Activated naive CD8-positive, alpha-beta T cell treated with anti-CD3 and anti-CD28 coated beads, Interleukin-2, amount 10 ng/mL, durations not matched to agents 7 days and 5 days (primary cell): ENCODE measurements around the gene LMLN. TPM values are rescaled to one million over a fixed set of nuclear protein-coding genes. Genes with fewer than 3 reads are reported as not detected.
"Not testable (repeated sequence)": the region's sequence is repeated elsewhere in the genome, so short reads cannot be mapped to it uniquely, and the experiment has no call there.

Experiments
- ATAC-seq: fragments of 150-1000 bp; cut with Tn5 transposase; one replicate; pipeline ENCODE4 v1.10.0; 2021; ENCODE audit warnings: low read depth, moderate library complexity
- POLR2A ChIA-PET: fragments of 350-600 bp; sonication (Branson Sonifier 250); formaldehyde crosslinking; loops from one replicate; lab custom pipeline; 2021; ENCODE audit warnings: antibody characterized with exemption; lab: Charles Lee
- DNase-seq: peaks from one replicate; pipeline ENCODE4 v3.0.0; 2021
- H3K27ac Mint-ChIP-seq: one replicate; pipeline ENCODE4 v1.8.0; 2022; ENCODE audit warnings: mild to moderate bottlenecking, mixed read lengths
- H3K27me3 Mint-ChIP-seq: one replicate; pipeline ENCODE4 v1.8.0; 2022; ENCODE audit warnings: mild to moderate bottlenecking, moderate library complexity, mixed read lengths
- H3K36me3 Mint-ChIP-seq: one replicate; pipeline ENCODE4 v1.8.0; 2021; ENCODE audit warnings: mild to moderate bottlenecking, mixed read lengths
- H3K4me1 Mint-ChIP-seq: one replicate; pipeline ENCODE4 v1.8.0; 2021; ENCODE audit warnings: mixed read lengths
- H3K4me3 Mint-ChIP-seq: one replicate; pipeline ENCODE4 v1.8.0; 2022; ENCODE audit warnings: mild to moderate bottlenecking, moderate library complexity, mixed read lengths
- H3K9me3 Mint-ChIP-seq: one replicate; pipeline ENCODE4 v1.8.0; 2021; ENCODE audit warnings: mixed read lengths
- total RNA-seq, 2 experiments: library from RNA; stranded (reverse); gene quantifications; one replicate each; pipeline ENCODE4 v1.2.3, GENCODE V29; 2021

Gene LMLN, protein sequence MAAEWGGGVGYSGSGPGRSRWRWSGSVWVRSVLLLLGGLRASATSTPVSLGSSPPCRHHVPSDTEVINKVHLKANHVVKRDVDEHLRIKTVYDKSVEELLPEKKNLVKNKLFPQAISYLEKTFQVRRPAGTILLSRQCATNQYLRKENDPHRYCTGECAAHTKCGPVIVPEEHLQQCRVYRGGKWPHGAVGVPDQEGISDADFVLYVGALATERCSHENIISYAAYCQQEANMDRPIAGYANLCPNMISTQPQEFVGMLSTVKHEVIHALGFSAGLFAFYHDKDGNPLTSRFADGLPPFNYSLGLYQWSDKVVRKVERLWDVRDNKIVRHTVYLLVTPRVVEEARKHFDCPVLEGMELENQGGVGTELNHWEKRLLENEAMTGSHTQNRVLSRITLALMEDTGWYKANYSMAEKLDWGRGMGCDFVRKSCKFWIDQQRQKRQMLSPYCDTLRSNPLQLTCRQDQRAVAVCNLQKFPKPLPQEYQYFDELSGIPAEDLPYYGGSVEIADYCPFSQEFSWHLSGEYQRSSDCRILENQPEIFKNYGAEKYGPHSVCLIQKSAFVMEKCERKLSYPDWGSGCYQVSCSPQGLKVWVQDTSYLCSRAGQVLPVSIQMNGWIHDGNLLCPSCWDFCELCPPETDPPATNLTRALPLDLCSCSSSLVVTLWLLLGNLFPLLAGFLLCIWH
- total RNA-seq: 1 to 10 TPM; 7.9 to 8.2 TPM

DNA sequence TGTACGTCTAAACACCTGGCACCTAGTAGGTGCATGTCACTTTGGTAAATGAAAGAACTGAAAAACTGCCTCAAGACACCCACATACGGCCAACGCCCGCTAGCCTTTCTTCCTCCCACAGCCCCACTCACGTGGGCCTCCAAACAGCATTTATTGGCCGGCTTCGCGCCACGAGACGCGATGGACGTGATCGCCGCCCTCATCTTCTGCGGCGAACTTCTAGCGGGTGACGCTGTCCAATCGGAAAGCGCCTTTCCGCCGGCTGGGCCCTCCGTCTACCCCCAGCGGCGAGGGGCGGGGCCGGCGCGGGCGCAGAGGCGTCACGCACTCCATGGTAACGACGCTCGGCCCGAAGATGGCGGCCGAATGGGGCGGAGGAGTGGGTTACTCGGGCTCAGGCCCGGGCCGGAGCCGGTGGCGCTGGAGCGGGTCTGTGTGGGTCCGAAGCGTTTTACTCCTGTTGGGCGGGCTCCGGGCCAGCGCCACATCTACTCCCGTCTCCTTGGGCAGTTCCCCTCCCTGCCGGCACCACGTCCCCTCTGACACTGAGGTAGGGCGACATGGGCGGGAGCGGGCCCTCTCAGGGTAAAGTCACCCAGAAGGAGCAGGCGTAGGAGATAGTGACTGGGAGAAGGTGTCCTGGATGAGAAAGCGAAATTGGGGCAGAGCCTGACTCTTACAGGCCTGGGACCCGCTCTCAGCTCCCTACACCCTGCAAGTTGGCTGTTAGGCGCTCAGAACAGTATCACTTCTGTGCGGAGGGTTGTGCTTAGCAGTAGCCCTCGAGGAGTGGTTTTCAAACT lies at the start of gene LMLN:
TSS of gene LMLN (plus strand) at position 327 of the 803 bp plus-strand sequence. CDS start at position 356, 29 bp downstream.
- POLR2A ChIA-PET: interaction anchor here (1.4 to 2.3 kb wide), 3 partner anchors 9 to 10 kb away, joined by 6 to 27 read pairs (median 8); partner anchors contain the start of gene RPL35A
- Mint-ChIP-seq H3K27me3 (no peaks in the 10 kb centered on the region), H3K4me1 (peaks cover 52% of the 10 kb centered on the region), H3K4me3 (peak within 1 kb of the TSS; percentile 93), H3K9me3 (no peaks in the 10 kb centered on the region), H3K36me3 (peaks cover 18% of the 10 kb centered on the region), H3K27ac (peak within 1 kb of the TSS; percentile 94)
- ATAC-seq: peak; percentile 91
- peak; percentile 97 for DNase-seq

DNA sequence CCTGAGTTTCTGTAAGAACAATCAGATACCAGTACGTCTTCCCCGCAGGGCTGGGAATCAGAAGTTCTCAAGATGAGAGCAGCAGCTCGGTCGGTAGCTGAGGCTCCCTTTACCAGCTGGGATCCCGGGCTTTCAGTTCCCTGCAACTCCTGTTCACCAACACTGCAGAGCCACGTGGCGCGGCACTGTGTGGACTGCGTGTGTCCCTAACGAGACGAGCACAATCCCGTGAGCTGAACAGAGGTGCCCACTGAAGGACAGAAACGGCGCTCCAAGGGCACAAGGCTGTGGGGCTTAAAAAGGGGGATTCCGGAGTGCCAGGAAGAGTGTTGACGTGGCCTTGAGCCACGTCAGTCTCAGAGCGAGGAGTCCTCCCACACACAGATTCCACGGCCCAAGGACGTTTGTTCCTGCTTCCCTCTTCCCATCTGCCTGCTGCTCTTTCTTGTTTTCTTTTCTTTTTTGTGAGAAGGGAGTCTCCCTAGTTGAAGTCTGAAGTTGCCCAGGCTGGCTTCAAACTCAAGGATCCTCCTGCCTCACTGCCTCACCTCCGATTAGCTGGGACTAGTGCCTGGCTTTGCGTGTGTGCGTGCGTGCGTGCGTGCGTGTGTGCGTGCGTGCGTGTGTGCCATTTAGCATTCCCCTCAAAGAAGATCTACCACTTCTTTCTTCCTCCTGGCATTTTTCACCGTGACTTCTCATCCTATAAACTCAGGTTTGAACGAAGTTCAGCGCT lies 47.1 kb upstream of the LMLN start:
- H3K4me3 Mint-ChIP-seq: no peak overlapping the region
- no peaks in the 10 kb centered on the region for H3K9me3 Mint-ChIP-seq
- POLR2A ChIA-PET: interaction anchor here (0.5 kb wide), 1 partner anchor 21 kb away, joined by 4 read pairs; no protein-coding TSS in a partner anchor
- no peaks in the 10 kb centered on the region for H3K27me3 Mint-ChIP-seq
- H3K27ac Mint-ChIP-seq: no peak overlapping the region
- ATAC-seq (no peak), DNase-seq (no peak)
- peaks cover 2% of the 10 kb centered on the region for H3K36me3 Mint-ChIP-seq
- H3K4me1 Mint-ChIP-seq: no peaks in the 10 kb centered on the region

DNA sequence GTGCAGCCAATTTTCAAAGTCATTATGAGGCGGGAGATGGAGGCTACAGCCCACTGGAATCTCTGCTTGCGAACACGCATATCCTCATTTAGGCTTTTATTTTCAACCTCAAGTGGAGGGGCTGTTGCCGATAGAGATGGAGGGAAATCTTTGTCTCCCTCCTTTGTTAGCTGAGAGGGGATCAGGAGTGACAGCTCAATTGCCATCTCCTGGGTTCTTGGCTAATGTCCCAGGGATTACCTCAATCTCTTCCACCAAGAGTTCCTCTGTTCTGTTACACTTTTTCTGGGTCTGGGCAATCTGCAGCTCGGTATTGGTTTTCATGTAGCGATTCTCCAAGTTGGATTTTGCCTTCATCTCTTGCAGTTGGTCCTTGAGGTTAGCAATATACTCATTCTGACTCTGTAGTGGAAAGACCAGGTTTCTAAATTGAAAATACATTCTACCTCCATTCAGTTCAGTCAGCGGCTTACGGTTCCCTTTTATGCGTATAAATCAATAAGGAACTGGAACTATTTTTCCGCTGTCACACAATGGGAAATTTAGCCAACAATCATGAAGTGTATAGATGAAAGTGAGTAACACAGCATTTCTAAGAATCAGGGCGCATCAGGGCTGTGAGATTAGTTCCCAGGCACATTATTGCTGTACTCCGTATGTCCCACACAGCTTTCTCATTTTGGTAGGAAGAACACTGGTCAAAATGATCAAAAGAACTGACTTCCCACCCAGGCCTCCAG lies 46.2 kb upstream of the LMLN start:
- ATAC-seq: no peak
- Mint-ChIP-seq H3K27me3 (no peaks in the 10 kb centered on the region), H3K4me3 (no peak overlapping the region)

DNA sequence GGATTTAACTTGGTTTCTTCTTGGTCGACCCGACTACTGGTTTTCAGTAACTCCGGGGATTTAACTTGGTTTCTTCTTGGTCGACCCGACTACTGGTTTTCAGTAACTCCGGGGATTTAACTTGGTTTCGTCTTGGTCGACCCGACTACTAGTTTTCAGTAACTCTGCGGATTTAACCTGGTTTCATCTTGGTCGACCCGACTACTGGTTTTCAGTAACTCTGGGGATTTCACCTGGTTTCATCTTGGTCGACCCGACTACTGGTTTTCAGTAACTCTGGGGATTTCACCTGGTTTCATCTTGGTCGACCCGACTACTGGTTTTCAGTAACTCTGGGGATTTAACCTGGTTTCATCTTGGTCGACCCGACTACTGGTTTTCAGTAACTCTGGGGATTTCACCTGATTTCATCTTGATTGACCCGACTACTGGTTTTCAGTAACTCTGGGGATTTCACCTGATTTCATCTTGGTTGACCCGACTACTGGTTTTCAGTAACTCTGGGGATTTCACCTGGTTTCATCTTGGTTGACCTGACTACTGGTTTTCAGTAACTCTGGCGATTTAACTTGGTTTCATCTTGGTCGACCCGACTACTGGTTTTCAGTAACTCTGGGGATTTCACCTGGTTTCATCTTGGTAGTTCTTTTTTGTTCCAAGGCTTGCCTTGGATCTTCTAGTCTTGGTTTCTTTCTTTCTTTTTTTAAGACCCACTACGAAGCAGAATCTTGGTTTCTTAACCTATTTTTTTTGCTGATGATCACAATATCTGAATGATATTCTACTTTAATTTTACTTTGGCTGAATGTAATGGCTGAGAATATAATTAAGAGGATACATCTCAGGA lies 38.4 kb upstream of the LMLN start:
- H3K36me3 Mint-ChIP-seq, H3K9me3 Mint-ChIP-seq, POLR2A ChIA-PET, H3K27ac Mint-ChIP-seq, H3K27me3 Mint-ChIP-seq, DNase-seq, ATAC-seq, H3K4me3 Mint-ChIP-seq, H3K4me1 Mint-ChIP-seq: not testable (repeated sequence)

More for the DNA sequence above, 46.2 kb upstream of the LMLN start:
- DNase-seq: no peak
- POLR2A ChIA-PET: no interaction called here
- Mint-ChIP-seq H3K4me1 (no peaks in the 10 kb centered on the region), H3K36me3 (peaks cover 2% of the 10 kb centered on the region), H3K9me3 (no peaks in the 10 kb centered on the region), H3K27ac (no peak overlapping the region)

DNA sequence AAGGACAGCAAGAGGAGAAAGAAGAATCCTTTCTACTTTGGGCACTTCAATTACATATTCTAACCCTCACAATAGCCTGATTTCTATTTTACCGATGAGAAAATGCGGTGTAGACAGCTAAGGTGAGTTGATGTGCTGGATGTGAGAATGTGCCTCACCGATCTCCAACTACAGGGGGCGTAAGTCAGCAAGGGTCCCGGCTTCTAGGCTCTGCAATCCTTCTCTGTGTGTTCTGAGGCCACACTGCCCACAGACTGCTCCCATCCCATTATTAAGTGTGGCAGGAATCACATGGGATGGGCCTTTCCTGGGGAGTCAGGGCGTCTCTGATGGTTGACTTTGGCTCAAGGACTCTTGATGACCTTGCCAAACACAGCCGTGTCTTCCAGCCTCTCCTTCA lies 33.6 kb upstream of the LMLN start:
- H3K36me3 Mint-ChIP-seq: peaks cover 14% of the 10 kb centered on the region

DNA sequence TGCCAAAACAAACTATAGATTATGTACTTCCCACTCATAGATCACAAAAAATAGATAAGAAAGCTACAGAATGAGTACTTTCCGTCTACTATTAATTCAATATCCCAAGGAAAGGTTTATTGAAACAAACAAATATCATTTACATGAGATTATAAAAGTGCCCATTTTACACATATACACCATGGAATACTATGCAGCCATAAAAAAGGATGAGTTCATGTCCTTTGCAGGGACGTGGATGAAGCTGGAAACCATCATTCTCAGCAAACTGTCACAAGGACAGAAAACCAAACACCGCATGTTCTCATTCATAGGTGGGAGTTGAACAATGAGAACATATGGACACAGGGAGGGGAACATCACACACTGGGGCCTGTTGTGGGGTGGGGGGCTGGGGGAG lies 32.4 kb upstream of the LMLN start:
- H3K27me3 Mint-ChIP-seq, H3K27ac Mint-ChIP-seq, H3K4me1 Mint-ChIP-seq, POLR2A ChIA-PET, H3K4me3 Mint-ChIP-seq, DNase-seq, H3K9me3 Mint-ChIP-seq, ATAC-seq: not testable (repeated sequence)
- H3K36me3 Mint-ChIP-seq: peaks cover 11% of the 10 kb centered on the region

More for the DNA sequence above, 33.6 kb upstream of the LMLN start:
- H3K27me3 Mint-ChIP-seq: no peaks in the 10 kb centered on the region
- POLR2A ChIA-PET: no interaction called here
- H3K4me1 Mint-ChIP-seq: no peaks in the 10 kb centered on the region
- no peak overlapping the region for H3K27ac Mint-ChIP-seq
- ATAC-seq: no peak
- H3K4me3 Mint-ChIP-seq: no peak overlapping the region
- DNase-seq: no peak
- H3K9me3 Mint-ChIP-seq: no peaks in the 10 kb centered on the region

DNA sequence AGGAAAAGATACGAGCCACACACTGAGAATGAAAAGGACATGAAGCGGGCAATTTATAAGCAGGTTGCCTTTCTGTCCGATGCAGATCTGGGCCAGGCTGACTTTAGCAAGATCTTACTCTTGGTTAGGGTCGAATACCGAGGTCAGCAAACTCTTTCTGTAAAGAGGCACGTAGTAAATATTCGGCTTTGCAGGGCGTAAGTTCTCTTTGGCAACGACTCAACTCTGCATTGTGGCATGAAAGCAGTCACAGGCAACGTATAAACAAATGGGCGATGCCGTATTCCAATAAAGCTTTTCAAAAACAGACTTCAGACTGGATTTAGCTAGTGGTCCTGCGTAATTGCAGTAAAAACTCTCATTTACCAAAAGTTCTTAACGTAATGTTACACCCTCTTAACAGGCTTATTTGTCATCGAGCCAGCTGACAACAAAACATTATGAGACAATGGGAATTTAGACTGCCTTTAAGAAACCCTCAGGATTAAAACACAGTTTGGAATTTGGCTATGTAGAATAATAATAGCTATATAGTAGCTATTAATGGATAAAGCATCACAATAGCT lies 23.1 kb upstream of the LMLN start:
- Mint-ChIP-seq H3K27ac (no peak overlapping the region), H3K4me3 (no peak overlapping the region), H3K27me3 (no peaks in the 10 kb centered on the region), H3K4me1 (peaks cover 4% of the 10 kb centered on the region), H3K36me3 (no peaks in the 10 kb centered on the region), H3K9me3 (no peaks in the 10 kb centered on the region)
- POLR2A ChIA-PET: no interaction called here
- ATAC-seq (no peak), DNase-seq (no peak)

DNA sequence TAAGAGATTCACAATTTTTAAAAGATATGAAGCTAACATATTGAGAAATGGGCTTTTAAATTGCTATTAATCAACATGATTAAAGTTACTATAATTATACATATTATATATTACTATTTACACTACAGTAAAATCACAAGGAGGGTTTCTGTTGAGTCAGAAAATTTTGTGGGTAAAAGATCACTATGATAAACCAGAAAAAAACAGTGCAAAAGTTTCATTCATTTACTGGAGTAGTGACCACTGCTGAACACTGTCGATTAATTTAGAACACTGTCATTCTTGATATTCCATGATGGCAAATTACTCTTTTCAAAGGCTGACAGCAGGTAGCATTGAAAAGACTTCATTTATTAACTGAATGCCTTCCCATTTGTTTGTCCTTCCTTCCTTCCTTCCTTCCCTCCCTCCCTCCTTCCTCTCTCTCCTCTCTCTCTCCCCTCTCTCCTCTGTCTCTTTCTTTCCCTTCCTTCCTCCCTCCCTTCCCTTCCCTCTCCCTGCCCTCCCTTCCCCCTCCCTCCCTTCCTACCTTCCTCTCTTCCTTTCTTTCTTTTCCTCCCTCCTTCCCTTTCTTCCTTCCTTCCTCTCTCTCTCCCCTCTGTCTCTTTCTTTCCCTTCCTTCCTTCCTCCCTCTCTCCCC lies 19.2 kb upstream of the LMLN start:
- H3K4me1 Mint-ChIP-seq: peaks cover 5% of the 10 kb centered on the region
- no peak overlapping the region for H3K27ac Mint-ChIP-seq
- H3K4me3 Mint-ChIP-seq: no peak overlapping the region
- POLR2A ChIA-PET: no interaction called here
- H3K36me3 Mint-ChIP-seq: no peaks in the 10 kb centered on the region
- H3K9me3 Mint-ChIP-seq: no peaks in the 10 kb centered on the region
- ATAC-seq: no peak
- no peaks in the 10 kb centered on the region for H3K27me3 Mint-ChIP-seq
- DNase-seq: no peak

DNA sequence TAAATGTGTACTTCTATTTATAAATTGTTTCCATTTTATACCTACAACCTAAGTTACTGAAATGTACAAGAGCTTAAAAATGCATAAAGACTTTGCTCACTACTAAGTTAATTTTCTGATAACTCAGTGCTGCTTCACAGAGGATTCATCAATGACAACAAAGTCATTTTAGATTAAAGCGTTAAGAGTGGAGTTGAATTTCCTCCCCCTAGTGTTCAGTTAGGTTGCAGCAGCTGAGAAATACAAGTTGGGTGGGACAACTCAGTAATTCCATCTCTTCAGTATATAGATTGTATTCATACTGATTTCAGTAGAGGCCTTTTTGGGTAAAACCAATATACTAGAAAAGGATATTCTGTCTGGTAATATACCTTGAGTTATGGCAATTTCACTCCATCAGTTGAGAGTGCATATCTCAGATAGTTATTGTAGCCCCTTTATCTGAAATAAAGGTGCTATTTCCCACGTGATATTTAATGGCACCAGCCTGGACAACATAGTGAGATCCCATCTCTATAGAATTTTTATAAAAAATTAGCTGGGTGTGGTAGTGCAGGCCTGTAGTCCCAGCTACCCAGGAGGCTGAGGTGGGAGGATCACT lies 17.0 kb upstream of the LMLN start:
- POLR2A ChIA-PET: no interaction called here
- ATAC-seq: peak; percentile 76
- no peaks in the 10 kb centered on the region for H3K36me3 Mint-ChIP-seq
- no peaks in the 10 kb centered on the region for H3K27me3 Mint-ChIP-seq
- H3K4me1 Mint-ChIP-seq: peaks cover 5% of the 10 kb centered on the region
- no peak overlapping the region for H3K4me3 Mint-ChIP-seq
- no peak for DNase-seq
- no peaks in the 10 kb centered on the region for H3K9me3 Mint-ChIP-seq
- no peak overlapping the region for H3K27ac Mint-ChIP-seq

DNA sequence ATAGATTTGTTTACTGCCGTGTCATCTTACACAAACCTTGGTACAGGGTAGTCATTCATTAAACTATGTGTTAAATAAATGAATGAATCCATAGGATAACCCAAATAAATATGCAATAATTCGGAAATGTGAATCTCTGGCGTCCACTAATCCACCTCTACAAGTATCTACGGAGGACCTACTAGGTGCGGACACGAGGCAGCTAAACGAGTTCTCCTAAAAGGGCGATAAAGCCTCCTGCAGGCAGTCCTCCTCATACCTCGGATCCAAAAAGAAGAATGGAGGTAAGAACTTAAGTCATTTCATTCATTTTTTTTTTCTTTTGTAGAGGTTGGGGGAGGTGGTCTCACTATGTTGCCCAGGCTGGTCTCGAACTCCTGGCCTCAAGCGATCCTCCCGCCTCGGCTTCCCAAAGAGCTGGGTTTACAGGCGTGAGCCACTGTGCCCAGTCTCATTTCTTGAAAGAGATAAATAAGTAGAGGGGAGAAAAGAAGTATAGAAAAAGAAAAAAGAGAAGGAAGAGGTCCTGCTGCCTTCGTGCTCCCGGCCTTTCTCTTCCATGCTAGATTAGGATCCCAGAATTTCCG lies 10.7 kb upstream of the LMLN start:
- Mint-ChIP-seq H3K36me3 (peaks cover 29% of the 10 kb centered on the region), H3K4me3 (peak overlapping the region; percentile 95), H3K27me3 (no peaks in the 10 kb centered on the region), H3K9me3 (no peaks in the 10 kb centered on the region), H3K4me1 (peaks cover 30% of the 10 kb centered on the region), H3K27ac (peak overlapping the region; percentile 93)
- ATAC-seq (no peak), DNase-seq (no peak)
- POLR2A ChIA-PET: interaction anchor here (0.8 to 3.9 kb wide), 4 partner anchors 9 to 131 kb away, joined by 3 to 27 read pairs (median 8); partner anchors contain the start of gene LMLN
